Bronchial epithelial cell (primary cell): ENCODE results near the gene CFAP161. TPM values are rescaled to one million over a fixed set of nuclear protein-coding genes. Genes with fewer than 3 reads are reported as not detected.

Experiments used
- DNase-seq: peaks from one replicate; pipeline ENCODE4 v3.0.0-alpha.2; 2010; ENCODE audit warnings: low read depth
- FAIRE-seq: peaks from 2 replicates; lab custom pipeline; 2011; peaks lifted over from hg19 to GRCh38; lab: Jason Lieb, UNC
- H3K27me3 ChIP-seq: 2 replicates; pipeline ENCODE4 v1.5.1; 2011; ENCODE audit warnings: low read length; ENCODE audit not compliant: control insufficient read depth, insufficient read depth
- H3K36me3 ChIP-seq: 2 replicates; pipeline ENCODE4 v1.5.1; 2011; ENCODE audit warnings: low read length; ENCODE audit not compliant: control insufficient read depth, insufficient read depth
- H3K4me3 ChIP-seq: 2 replicates; pipeline ENCODE4 v1.5.1; 2011; ENCODE audit warnings: mild to moderate bottlenecking, low read depth, low read length, control low read depth
- total RNA-seq: library from RNA; depleted of rRNA; stranded (reverse); fragments of >200 nt; gene quantifications from 2 replicates; pipeline ENCODE4 v1.2.1, GENCODE V29; 2014
- TF ChIP-seq, protein P1 (sequence below): IDR thresholded peaks from 2 replicates; pipeline ENCODE4 v1.5.1; 2011; ENCODE audit warnings: mild to moderate bottlenecking, moderate library complexity, low read length, control low read depth, inconsistent platforms; ENCODE audit not compliant: insufficient read depth, severe bottlenecking

CFAP161 gene
- total RNA-seq, 1 donor from 2014 or later: 0.26 TPM

DNA sequence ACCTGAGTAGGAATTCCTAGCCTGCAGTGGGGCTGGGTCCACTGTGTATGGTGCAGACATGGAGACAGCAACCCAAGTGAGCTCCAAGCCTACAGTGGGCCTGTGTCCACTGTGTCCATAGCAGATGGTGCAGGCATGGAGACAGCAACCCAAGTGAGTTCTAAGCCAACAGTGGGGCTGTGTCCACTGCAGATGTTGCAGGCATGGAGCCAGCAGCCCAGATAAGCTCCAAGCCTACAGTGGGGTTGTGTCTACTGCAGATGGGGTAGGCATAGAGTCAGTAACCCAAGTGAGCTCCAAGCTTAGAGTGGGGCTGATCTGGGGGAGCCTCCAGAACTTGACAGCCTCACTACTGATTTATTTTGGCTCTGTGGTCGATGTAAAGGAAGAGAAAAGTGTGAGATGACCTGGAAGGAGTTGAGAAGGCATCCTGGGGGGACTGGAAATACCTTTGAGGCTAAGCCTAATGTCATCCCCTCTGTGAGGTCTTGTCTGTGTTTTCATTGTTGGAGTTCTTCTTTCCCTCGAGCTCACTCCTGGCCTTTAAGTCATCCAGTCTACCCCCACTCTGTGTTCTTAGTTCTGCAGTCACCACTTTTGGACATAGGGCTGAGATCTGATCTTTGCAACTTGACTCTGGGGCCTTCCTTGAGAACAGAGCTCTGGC is 40.2 kb downstream of the CFAP161 start:
- Histone ChIP-seq H3K4me3 (no peak overlapping the region), H3K27me3 (peaks cover 2% of the 10 kb centered on the region), H3K36me3 (no peaks in the 10 kb centered on the region)
- TF ChIP-seq, protein P1, sequence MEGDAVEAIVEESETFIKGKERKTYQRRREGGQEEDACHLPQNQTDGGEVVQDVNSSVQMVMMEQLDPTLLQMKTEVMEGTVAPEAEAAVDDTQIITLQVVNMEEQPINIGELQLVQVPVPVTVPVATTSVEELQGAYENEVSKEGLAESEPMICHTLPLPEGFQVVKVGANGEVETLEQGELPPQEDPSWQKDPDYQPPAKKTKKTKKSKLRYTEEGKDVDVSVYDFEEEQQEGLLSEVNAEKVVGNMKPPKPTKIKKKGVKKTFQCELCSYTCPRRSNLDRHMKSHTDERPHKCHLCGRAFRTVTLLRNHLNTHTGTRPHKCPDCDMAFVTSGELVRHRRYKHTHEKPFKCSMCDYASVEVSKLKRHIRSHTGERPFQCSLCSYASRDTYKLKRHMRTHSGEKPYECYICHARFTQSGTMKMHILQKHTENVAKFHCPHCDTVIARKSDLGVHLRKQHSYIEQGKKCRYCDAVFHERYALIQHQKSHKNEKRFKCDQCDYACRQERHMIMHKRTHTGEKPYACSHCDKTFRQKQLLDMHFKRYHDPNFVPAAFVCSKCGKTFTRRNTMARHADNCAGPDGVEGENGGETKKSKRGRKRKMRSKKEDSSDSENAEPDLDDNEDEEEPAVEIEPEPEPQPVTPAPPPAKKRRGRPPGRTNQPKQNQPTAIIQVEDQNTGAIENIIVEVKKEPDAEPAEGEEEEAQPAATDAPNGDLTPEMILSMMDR: no peak
- no peak for FAIRE-seq
- DNase-seq: no peak

DNA sequence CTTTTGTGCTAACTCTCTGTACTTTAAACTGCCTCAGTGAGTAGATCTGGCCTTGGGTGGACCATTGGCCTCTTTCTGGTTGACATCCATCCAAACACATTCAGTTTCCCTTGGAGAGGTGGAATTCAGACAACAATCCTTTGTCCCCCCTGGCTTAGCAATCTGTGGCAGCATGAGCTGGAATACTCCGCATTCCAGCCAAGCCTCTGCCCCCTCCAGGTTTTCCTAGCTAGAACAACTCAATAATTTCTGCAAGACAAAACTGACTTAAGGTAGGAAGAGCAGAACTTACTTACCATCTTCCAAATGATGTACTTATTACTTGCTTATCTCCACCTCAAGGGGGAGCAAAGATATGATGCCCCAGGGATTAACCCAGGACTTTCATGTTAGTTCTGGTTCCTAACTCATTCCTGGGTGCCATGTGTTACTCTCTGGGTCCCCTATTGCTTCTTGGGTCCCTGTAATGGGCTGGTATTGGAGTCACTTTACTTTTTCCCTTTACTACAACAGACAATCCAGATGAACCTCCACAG is 40.8 kb downstream of the CFAP161 start:
- no peaks in the 10 kb centered on the region for H3K36me3 ChIP-seq
- H3K4me3 ChIP-seq: no peak overlapping the region
- H3K27me3 ChIP-seq: peaks cover 2% of the 10 kb centered on the region
- no peak for DNase-seq
- TF ChIP-seq, protein P1: no peak
- no peak for FAIRE-seq

DNA sequence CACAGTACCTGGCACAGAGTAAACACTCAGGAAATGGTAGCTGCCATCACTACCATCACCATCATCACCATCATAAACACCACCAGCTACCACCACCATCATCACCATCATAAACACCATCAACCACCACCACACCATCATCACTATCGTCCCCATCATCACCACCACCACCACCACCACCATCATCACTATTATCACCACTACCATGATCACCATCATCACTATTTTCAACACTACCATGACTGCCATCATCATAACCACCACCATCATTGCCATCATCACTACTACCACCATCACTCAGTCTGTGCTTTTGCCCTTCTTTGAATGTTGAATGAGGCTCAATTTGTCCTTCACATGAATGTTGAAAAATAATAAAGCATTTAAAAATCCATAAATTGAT is 41.4 kb downstream of the CFAP161 start:
- H3K4me3 ChIP-seq: no peak overlapping the region
- FAIRE-seq: no peak
- H3K27me3 ChIP-seq: peaks cover 2% of the 10 kb centered on the region
- DNase-seq: no peak
- no peaks in the 10 kb centered on the region for H3K36me3 ChIP-seq
- TF ChIP-seq, protein P1: no peak

DNA sequence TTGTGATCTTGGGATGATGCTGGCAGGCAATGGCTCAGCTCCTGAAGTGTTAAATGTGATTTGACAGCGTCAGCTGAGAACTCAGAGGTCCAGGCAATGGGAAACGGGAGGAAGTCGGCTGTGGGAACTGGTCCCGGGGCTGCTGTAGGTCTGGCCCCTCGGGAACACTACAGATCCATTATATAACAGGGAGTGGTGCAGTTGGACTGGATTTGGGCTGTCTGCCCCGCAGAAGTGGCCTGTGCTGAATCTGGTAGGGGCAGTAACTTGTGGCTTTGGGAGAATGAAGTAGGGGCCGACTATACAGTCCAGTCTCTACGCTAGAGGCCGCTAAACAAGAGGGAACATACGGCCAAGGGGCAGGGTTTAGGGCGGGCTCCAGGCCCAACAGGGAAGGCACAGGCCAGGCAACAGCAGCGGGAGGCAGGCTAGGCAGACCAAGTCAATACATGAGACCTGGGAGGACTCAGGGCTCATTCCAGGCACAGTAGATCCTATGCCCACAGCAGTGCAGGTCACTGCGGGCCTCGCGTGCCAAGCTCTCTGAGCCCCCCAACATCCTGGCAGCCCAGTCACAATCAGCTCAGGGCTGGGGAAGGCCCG is 42.3 kb downstream of the CFAP161 start:
- DNase-seq: no peak
- Histone ChIP-seq H3K36me3 (no peaks in the 10 kb centered on the region), H3K27me3 (peaks cover 2% of the 10 kb centered on the region), H3K4me3 (no peak overlapping the region)
- FAIRE-seq: no peak
- TF ChIP-seq, protein P1: no peak

DNA sequence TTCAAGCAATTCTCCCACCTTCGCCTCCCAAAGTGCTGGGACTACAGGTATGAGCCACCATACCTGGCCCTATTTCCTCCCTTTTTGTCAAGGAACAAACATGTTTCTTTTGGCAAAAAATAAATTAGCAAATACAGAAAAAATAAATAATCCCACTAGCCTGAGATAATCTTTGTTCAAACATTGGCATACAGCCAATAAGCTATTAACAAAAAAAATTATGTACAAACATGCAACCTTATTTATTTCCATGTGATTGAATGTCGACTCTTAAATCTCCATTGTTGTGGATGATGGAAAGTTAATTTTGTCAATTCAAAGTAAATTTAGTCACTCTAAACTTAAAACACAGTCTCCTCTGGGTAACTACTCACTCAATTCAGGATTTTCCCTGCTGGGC is 44.3 kb downstream of the CFAP161 start:
- FAIRE-seq (no peak), DNase-seq (no peak)
- Histone ChIP-seq H3K4me3 (no peak overlapping the region), H3K36me3 (no peaks in the 10 kb centered on the region), H3K27me3 (peaks cover 2% of the 10 kb centered on the region)
- TF ChIP-seq, protein P1: no peak
